Activated CD8-positive, alpha-beta memory T cell treated with anti-CD3 and anti-CD28 coated beads for 1 hour (primary cell): ENCODE results near the gene NUDT7.

Experiments used
- DNase-seq, 2 donors: peaks; one replicate each; pipeline ENCODE4 v3.0.0-alpha.2; 2020; ENCODE audit warnings: low read depth in 1 of 2; ENCODE audit errors: extremely low read depth in 1 of 2

NUDT7 gene

DNA sequence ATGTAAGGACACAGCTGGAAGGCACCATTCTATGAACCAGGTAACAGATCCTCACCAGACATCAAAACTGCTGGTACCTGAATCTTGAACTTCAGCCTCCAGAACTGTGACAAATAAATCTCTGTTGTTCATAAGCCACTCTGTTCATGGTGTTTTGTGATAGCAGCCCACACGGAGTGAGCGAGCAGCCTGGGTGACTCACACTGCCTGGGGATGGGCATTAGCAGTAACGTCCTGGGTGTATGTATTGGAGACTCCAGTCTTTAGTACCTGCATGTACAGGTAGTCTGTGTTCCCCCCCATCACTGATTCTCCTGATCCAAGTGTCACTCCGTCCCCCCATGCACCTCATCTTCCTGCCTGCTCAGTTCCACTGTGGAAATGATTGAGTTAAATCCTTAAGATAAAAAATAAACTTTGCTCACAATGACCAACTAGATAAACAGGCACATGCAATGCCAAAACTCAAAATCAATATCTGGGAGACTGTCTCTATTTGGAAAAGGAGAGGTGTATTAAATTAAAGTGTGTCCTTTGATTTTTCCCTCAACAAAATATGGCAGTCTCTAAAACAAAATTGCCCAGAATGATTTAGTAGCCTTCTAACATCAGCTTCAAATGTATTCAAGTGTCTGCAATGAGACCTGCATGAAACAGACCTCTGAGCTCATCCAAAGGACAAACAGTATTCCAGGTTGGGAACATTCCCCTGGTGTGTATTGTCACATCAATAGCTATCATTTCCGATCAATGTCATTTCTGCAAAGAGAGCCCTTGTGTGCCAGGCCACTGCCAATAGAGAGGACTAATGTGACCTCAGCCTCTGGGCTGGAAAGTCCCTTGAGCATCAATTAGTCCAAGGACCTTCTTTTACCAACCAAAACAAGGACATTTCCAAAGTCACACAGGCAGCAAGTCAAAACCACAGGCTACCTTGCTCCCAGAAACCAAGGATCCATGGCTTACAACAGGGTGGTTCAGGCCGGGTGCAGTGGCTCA is 53.9 kb downstream of the NUDT7 start:
- no peak for DNase-seq

GRCh38 chr16:77777745-77778144 is 55.4 kb downstream of the NUDT7 start:
- DNase-seq: no peak

DNA sequence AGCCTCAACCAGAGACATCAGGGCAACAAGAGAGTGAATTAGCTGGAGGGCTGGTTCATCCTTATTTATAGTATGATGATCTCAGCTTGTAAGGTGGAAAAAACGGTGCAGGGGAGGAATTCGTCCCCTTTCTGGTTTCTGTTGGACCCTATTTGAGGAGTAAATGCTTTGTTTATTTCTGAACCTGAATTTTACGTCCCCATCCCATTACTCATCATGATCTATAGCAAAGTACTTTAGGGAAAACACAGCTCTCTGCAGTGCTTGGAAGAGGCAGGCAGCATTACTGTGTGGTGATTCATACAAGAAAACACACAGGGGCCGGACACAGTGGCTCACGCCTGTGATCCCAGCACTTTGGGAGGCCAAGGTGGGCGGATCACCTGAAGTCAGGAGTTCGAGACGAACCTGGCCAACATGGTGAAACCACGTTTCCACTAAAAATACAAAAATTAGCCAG is 58.1 kb downstream of the NUDT7 start:
- DNase-seq: no peak

- DNase-seq: no peak
Observed at GRCh38 chr16:77781091-77781490, 58.8 kb downstream of the NUDT7 start.

DNA sequence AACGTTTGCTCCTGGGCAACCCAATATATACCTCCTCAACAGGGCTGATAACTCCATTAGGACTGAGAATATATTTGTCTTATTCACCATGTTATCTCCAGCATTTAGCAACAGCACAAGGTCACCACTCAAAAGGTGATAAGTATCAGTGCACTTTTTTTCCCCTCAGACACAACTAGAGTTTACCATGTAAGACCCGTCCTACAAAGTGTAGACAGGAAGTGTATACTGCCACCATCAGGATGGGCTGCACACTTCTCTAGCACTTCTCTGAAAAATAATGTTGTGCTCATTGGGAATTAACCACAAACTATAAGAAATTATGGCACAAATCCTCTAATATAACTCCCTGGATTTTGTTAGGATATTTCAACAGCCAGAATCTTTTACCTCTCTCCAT is 60.4 kb downstream of the NUDT7 start:
- no peak for DNase-seq

DNA sequence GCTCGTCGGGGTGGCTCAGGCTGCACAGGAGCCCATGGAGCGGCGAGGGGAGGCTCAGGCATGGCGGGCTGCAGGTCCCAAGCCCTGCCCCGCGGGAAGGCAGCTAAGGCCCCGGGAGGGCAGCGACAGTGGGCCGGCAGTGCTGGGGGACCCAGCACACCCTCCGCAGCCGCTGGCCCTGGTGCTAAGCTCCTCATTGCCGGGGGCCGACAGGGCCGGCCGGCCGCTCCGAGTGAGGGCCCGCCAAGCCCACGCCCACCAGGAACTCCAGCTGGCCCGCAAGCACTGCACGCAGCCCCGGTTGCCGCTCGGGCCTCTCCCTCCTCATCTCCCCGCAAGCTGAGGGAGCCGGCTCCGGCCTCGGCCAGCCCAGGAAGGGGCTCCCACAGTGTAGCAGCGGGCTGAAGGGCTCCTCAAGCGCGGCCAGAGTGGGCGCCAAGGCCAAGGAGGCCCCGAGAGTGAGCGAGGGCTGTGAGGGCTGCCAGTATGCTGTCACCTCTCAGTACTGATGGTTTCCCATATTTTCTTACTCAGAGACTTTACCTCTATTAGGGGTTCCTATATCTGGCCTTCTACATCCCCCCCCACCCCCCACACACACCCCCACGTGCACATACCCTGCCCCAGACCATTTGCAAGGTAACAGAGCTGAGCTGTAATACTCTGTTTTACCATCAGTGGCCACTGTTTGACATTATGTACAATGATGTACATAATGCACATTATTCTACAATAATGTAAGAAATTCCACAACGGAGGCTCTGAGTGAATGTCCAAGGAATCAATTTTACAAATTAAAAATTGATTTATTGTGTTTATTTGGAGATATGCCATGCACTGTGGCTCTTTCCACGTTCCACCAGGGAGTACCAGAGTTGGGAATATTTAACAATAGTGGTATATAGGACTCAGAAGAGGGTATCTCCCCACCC is 62.4 kb downstream of the NUDT7 start:
- DNase-seq: no peak

GRCh38 chr16:77785373-77785764 is 63.1 kb downstream of the NUDT7 start:
- no peak for DNase-seq

- no peak for DNase-seq
Observed at GRCh38 chr16:77786186-77786847, 64.0 kb downstream of the NUDT7 start.

- no peak for DNase-seq
Observed at GRCh38 chr16:77787452-77787851, 65.1 kb downstream of the NUDT7 start.

GRCh38 chr16:77788181-77789084 is 66.1 kb downstream of the NUDT7 start, which contains the start of gene VAT1L:
Gene VAT1L (plus strand): TSS chr16:77788564. CDS start chr16:77788683, 119 bp downstream.
- DNase-seq: no peak

GRCh38 chr16:77789085-77790008 is 67.0 kb downstream of the NUDT7 start:
- DNase-seq: no peak

- no peak for DNase-seq
Observed at GRCh38 chr16:77790009-77790372, 67.7 kb downstream of the NUDT7 start.

DNA sequence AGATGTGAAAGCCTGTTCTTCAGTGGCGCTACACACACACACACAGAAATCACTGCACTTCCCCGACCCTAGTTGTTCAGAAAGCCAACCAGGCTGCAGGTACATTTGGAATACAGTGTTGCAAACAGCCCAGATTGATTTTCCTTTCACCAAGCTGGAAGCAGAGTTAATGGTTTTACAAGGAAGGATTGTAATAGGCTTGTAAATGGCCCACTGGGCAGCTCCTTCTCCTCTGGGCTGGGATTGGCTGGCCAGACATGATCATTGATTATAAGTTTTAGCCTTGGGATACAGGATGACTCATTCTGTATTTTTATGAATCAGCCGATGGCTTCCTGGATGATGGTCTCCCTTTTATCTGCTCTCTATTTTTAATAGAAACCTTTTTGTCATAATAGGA is 68.6 kb downstream of the NUDT7 start:
- no peak for DNase-seq
